GM23248 (cell line): ENCODE results near the gene TMEM179B. TPM values are rescaled to one million over a fixed set of nuclear protein-coding genes. Genes with fewer than 3 reads are reported as not detected.
"Not testable (repeated sequence)": the region's sequence is repeated elsewhere in the genome, so short reads cannot be mapped to it uniquely, and the experiment has no call there.

Experiments
- DNase-seq: peaks from one replicate; pipeline ENCODE4 v3.0.0-alpha.2; 2015
- H2AFZ ChIP-seq: fragments of 200-600 bp; sonication (generic); 2 replicates; pipeline ENCODE4 v1.6.1; 2016; ENCODE audit warnings: antibody characterized with exemption
- H3F3A ChIP-seq: fragments of 200-600 bp; sonication (generic); 2 replicates; pipeline ENCODE4 v1.6.1; 2016; ENCODE audit warnings: mild to moderate bottlenecking, antibody characterized with exemption, mixed run types; ENCODE audit not compliant: insufficient read depth
- H3K27ac ChIP-seq: fragments of 200-600 bp; sonication (generic); 2 replicates; pipeline ENCODE4 v1.5.1; 2016; ENCODE audit warnings: mild to moderate bottlenecking
- H3K27me3 ChIP-seq: fragments of 200-600 bp; sonication (generic); replicated peaks from 2 replicates; pipeline ENCODE4 v1.6.1; 2016; ENCODE audit warnings: mild to moderate bottlenecking; ENCODE audit not compliant: insufficient read depth
- H3K36me3 ChIP-seq: fragments of 200-600 bp; sonication (generic); 2 replicates; pipeline ENCODE4 v1.6.1; 2016; ENCODE audit warnings: low read depth, mild to moderate bottlenecking
- H3K4me1 ChIP-seq: fragments of 200-600 bp; sonication (generic); 2 replicates; pipeline ENCODE4 v1.6.1; 2016; ENCODE audit warnings: mild to moderate bottlenecking; ENCODE audit not compliant: insufficient read depth
- H3K4me2 ChIP-seq: fragments of 200-600 bp; sonication (generic); one replicate; pipeline ENCODE4 v1.6.1; 2016; ENCODE audit warnings: mild to moderate bottlenecking; ENCODE audit not compliant: unreplicated experiment
- H3K4me3 ChIP-seq: fragments of 200-600 bp; sonication (generic); 2 replicates; pipeline ENCODE4 v1.5.1; 2016; ENCODE audit warnings: mild to moderate bottlenecking
- H3K79me2 ChIP-seq: fragments of 200-600 bp; sonication (generic); 2 replicates; pipeline ENCODE4 v1.6.1; 2016; ENCODE audit warnings: mild to moderate bottlenecking; ENCODE audit not compliant: insufficient read depth
- H3K9ac ChIP-seq: fragments of 200-600 bp; sonication (generic); 2 replicates; pipeline ENCODE4 v1.6.1; 2016; ENCODE audit warnings: mild to moderate bottlenecking
- H3K9me2 ChIP-seq: fragments of 200-600 bp; sonication (generic); 2 replicates; pipeline ENCODE4 v1.6.1; 2016; ENCODE audit warnings: mixed run types, mild to moderate bottlenecking, moderate library complexity; ENCODE audit not compliant: insufficient read depth
- H3K9me3 ChIP-seq: fragments of 200-600 bp; sonication (generic); one replicate; pipeline ENCODE4 v1.6.1; 2017; ENCODE audit warnings: low read depth
- H4K20me1 ChIP-seq: fragments of 200-600 bp; sonication (generic); 2 replicates; pipeline ENCODE4 v1.6.0; 2016; ENCODE audit not compliant: insufficient read depth
- EZH2 ChIP-seq: fragments of 200-600 bp; sonication (generic); IDR thresholded peaks from 2 replicates; pipeline ENCODE4 v1.6.1; 2018; ENCODE audit warnings: antibody characterized with exemption, mild to moderate bottlenecking; ENCODE audit not compliant: insufficient read depth, poor library complexity, severe bottlenecking
- EZH2phosphoT487 ChIP-seq: fragments of 200-600 bp; sonication (generic); IDR thresholded peaks from 2 replicates; pipeline ENCODE4 v1.6.1; 2018; ENCODE audit warnings: antibody characterized with exemption, moderate library complexity, mild to moderate bottlenecking, low read depth; ENCODE audit not compliant: insufficient read depth
- WGBS, 2 experiments: methylation state at CpG; one replicate each; pipeline ENCODE4 v1.1.6; 2015 to 2017; ENCODE audit warnings: low lambda C conversion rate in 2 of 2, low coverage in 1 of 2; ENCODE audit errors: missing lambda C conversion rate in 2 of 2; 5-methylcytosine and 5-hydroxymethylcytosine counted together
- in situ Hi-C: fragments of 300-500 bp; cut with MboI; formaldehyde crosslinking; loops from 2 replicates; pipeline ENCODE4 v1.15.0; 2020
- polyA plus RNA-seq: library from polyadenylated mRNA; unstranded; fragments of >200 nt; fragmentation: Nextera tagmentation; extraction: Ambion mirVana; gene quantifications from 2 replicates; pipeline ENCODE4 v1.2.1, GENCODE V29; 2016
- total RNA-seq: library from RNA; depleted of rRNA; stranded (reverse); fragments of >200 nt; shearing (Covaris generic); gene quantifications from 2 replicates; pipeline ENCODE4 v1.2.3, GENCODE V29; 2014

Gene TMEM179B
- total and polyA plus RNA-seq, 2 experiments from 2014 or later, result 73.3 to 140 TPM

DNA sequence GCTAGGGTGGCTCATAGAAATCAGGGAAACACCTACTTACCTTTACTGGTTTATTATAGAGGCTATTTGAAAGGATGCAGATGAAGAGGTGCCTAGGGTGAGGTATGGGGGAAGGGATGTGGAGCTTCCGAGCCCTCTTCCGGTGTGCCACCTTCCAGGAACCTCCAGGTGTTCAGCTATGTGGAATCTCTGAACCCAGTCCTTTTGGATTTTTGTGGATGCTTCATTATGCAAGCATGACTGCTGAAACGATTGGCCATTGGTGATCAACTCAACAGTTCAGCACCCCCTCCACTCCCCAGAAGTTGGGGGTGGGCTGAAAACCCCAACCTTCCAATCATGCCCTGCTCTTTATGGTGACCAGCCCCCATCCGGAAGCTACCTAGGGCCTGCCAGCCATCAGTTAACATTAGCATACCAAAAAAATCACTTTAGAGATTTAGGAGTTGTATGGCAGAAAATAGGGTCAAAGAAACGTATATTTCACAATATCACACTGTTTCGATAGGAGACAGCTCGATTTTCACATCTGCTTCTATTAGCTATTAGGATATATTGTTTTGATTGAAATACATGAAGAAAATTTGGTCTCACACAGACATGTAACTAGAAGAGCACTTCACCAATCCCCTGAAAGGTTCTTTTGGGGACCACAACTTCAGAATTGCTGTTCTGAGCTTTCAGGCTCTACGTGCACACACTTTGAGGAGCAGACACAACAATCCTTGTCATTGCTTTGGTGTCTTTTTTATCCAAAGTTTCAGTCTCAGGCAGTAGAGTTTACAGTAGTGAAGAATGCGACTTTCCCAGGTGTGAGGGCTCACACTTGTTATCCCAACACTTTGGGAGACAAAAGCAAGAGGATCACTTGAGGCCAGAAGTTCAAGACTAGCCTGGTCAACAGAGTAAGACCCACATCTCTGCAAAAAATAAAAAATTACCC is 29.1 kb upstream of the TMEM179B start:
- TF ChIP-seq EZH2 (no peak), EZH2phosphoT487 (no peak)
- no peaks in the 10 kb centered on the region for H3K27me3 ChIP-seq
- H3F3A ChIP-seq, result no peaks in the 10 kb centered on the region
- H3K9ac ChIP-seq, result no peak overlapping the region
- H3K36me3 ChIP-seq, result no peaks in the 10 kb centered on the region
- peaks cover 20% of the 10 kb centered on the region for H3K79me2 ChIP-seq
- H3K9me3 ChIP-seq, result no peaks in the 10 kb centered on the region
- H3K4me3 ChIP-seq, result no peak overlapping the region
- H4K20me1 ChIP-seq, result no peaks in the 10 kb centered on the region
- no peak overlapping the region for H3K4me2 ChIP-seq
- no peak overlapping the region for H3K27ac ChIP-seq
- in situ Hi-C loops, result no loop called here
- no peaks in the 10 kb centered on the region for H3K9me2 ChIP-seq
- H2AFZ ChIP-seq, result no peak overlapping the region
- WGBS, 2 experiments, result 59 to 63% methylated on average over 9 of the region's 9 CpGs
- H3K4me1 ChIP-seq, result peaks cover 5% of the 10 kb centered on the region
- DNase-seq, result no peak

DNA sequence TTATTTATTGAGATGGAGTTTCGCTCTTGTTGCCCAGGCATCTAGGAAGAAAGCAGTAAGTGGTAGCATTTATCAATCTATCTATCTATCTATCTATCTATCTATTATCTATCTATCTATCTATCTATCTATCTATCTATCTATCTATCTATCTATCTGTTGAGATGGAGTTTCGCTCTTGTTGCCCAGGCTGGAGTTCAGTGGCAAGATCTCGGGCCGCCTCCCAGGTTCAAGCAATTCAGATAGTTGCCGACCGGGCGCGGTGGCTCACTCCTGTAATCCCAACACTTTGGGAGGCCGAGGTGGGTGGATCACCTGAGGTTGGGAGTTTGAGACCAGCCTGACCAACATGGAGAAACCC is 26.4 kb upstream of the TMEM179B start:
- Histone ChIP-seq H2AFZ (peak overlapping the region; percentile 85), H3K4me3 (peak overlapping the region; percentile 84), H3K4me2 (peak overlapping the region; percentile 69), H3K79me2 (peaks cover 32% of the 10 kb centered on the region), H3K9ac (peak overlapping the region; percentile 79)
- H4K20me1 ChIP-seq, H3K27ac ChIP-seq, H3K27me3 ChIP-seq, H3K9me2 ChIP-seq, DNase-seq, in situ Hi-C loops, H3K36me3 ChIP-seq, H3F3A ChIP-seq, H3K4me1 ChIP-seq, H3K9me3 ChIP-seq: not testable (repeated sequence)
- WGBS, 2 experiments, result 28 to 30% methylated on average over 9 of the region's 9 CpGs

DNA sequence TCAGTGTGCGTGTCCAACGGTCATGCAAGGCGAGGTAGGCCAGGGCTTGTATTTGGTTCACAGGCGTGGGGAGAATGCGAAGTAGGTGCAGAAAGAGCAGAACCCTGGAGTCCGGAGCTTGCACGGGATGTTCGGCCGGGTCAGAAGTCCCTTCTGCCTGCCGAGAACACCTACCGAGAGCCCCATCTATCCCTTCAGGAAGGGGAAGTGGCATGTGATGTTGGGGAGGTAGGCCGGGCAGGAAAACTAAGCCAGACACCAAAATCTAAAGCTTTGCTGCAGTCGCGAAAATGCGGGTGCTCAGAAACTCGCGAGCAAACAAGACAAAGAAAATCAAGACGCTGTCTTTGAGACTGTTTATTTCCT is 16.4 kb upstream of the TMEM179B start:
- peak overlapping the region; percentile 81 for H3K9ac ChIP-seq
- H3K9me2 ChIP-seq, result no peaks in the 10 kb centered on the region
- H3F3A ChIP-seq, result peaks cover 20% of the 10 kb centered on the region
- no peaks in the 10 kb centered on the region for H3K27me3 ChIP-seq
- H3K27ac ChIP-seq, result peak overlapping the region; percentile 82
- H3K36me3 ChIP-seq, result peaks cover 10% of the 10 kb centered on the region; the same call in 1 of the 2 replicates
- H3K79me2 ChIP-seq, result peaks cover 23% of the 10 kb centered on the region
- H2AFZ ChIP-seq, result peak overlapping the region; percentile 90
- peak; percentile 65 for DNase-seq
- no peaks in the 10 kb centered on the region for H4K20me1 ChIP-seq
- no peak for TF ChIP-seq EZH2
- TF ChIP-seq EZH2phosphoT487, result no peak
- 3 to 4% methylated on average over 18 of the region's 18 CpGs for WGBS, 2 experiments
- in situ Hi-C loops, result no loop called here
- H3K4me3 ChIP-seq, result peak overlapping the region; percentile 70
- H3K9me3 ChIP-seq, result no peaks in the 10 kb centered on the region
- H3K4me2 ChIP-seq, result peak overlapping the region; percentile 79
- peaks cover 18% of the 10 kb centered on the region for H3K4me1 ChIP-seq

DNA sequence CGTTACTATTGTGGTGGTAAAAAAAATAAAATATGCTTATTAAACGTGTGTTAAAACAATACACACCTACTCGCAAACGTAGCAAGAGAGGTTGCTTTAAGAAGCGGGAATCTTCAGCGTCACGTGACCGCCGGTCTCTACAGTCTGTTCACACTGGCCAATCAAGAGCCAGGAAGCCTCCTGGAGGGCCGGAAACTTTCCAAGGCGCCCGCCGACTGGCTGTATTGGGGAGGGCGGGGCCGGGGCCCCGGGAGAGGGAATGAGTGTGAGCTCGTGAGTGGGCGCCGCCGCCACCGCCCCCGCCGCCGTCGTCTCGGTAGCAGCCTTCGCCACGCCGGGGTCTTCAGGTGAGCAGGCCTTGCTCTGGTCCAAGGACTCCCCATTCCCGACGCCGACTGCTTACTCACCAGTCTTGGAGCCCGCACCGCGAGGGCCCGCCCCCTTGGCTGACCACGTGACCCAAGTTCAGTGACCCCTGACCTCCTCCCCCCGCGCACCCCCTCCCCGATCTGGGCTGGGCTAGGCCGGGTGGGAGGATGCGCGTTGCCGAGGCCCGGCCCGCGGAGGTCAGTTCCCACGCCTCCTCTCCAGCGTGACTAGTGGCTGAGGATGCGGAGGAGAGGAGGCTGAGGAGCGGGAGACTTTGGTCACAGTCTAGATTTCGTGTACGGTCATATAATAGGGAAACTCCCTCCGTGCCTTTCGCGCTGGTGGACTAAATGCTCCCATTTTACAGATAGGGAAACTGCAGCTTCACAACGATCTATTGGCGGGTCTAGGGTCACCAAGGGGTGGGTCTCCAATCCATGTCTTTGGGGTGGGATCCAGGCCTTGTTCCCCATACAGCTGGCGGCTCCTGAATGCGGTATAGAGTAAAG is 15.8 kb upstream of the TMEM179B start, which contains the start of gene TAF6L:
Gene TAF6L, plus strand, starts transcription at position 253 of the 878 bp plus-strand sequence. CDS start 4,388 bp downstream, outside the sequence.
- in situ Hi-C loops, result no loop called here

More for the DNA sequence above, 15.8 kb upstream of the TMEM179B start, which contains the start of gene TAF6L:
- TF ChIP-seq EZH2phosphoT487, result no peak
- no peak for TF ChIP-seq EZH2
- H3K36me3 ChIP-seq, result peaks cover 5% of the 10 kb centered on the region; the same call in 1 of the 2 replicates
- peak within 1 kb of the TSS; percentile 82 for H3K27ac ChIP-seq
- H3K9me3 ChIP-seq, result no peaks in the 10 kb centered on the region
- peaks cover 23% of the 10 kb centered on the region for H3K79me2 ChIP-seq
- 0 to 3% methylated on average over 29 to 52 of the region's 60 CpGs for WGBS, 2 experiments
- H3K4me3 ChIP-seq, result peak within 1 kb of the TSS; percentile 70
- H3K4me1 ChIP-seq, result peaks cover 18% of the 10 kb centered on the region
- H3K27me3 ChIP-seq, result no peaks in the 10 kb centered on the region
- H3K4me2 ChIP-seq, result peak within 1 kb of the TSS; percentile 79
- peak; percentile 99 for DNase-seq
- H3F3A ChIP-seq, result peaks cover 20% of the 10 kb centered on the region
- peak within 1 kb of the TSS; percentile 81 for H3K9ac ChIP-seq
- H3K9me2 ChIP-seq, result no peaks in the 10 kb centered on the region
- no peaks in the 10 kb centered on the region for H4K20me1 ChIP-seq
- peak within 1 kb of the TSS; percentile 90 for H2AFZ ChIP-seq
